OCI-LY1 (cell line): ENCODE data around the gene IGLL5.

Source experiments
- H2AFZ ChIP-seq: fragments of 200-600 bp; sonication (generic), shearing (Covaris generic); 2 replicates; pipeline ENCODE4 v1.6.0; 2014; ENCODE audit warnings: antibody characterized with exemption, mild to moderate bottlenecking, low read length
- H3F3A ChIP-seq: fragments of 200-600 bp; sonication (generic), shearing (Covaris generic); 2 replicates; pipeline ENCODE4 v1.6.0; 2014; ENCODE audit warnings: mild to moderate bottlenecking, antibody characterized with exemption, low read length, moderate library complexity; ENCODE audit not compliant: insufficient read depth
- H3K27ac ChIP-seq: fragments of 200-600 bp; sonication (generic); 2 replicates; pipeline ENCODE4 v1.5.1; 2014; ENCODE audit warnings: low read length, mixed run types, mild to moderate bottlenecking, low read depth; ENCODE audit not compliant: poor library complexity, severe bottlenecking
- H3K27me3 ChIP-seq: fragments of 200-600 bp; sonication (generic); 2 replicates; pipeline ENCODE4 v1.6.0; 2014; ENCODE audit warnings: antibody characterized with exemption, mild to moderate bottlenecking, low read length, moderate library complexity; ENCODE audit not compliant: insufficient read depth
- H3K36me3 ChIP-seq: fragments of 200-600 bp; sonication (generic); 2 replicates; pipeline ENCODE4 v1.6.1; 2014; ENCODE audit warnings: mild to moderate bottlenecking, antibody characterized with exemption, low read length, moderate library complexity, mixed read lengths; ENCODE audit not compliant: insufficient read depth
- H3K4me1 ChIP-seq: fragments of 200-600 bp; sonication (generic); 2 replicates; pipeline ENCODE4 v1.5.1; 2014; ENCODE audit warnings: mild to moderate bottlenecking, low read length, moderate library complexity; ENCODE audit not compliant: insufficient read depth, severe bottlenecking
- H3K4me2 ChIP-seq: fragments of 200-600 bp; sonication (generic), shearing (Covaris generic); 2 replicates; pipeline ENCODE4 v1.6.1; 2014; ENCODE audit warnings: low read length
- H3K4me3 ChIP-seq: fragments of 200-600 bp; sonication (generic); 2 replicates; pipeline ENCODE4 v1.5.1; 2014; ENCODE audit warnings: low read length, low read depth, mild to moderate bottlenecking, mixed read lengths; ENCODE audit not compliant: poor library complexity, severe bottlenecking
- H3K79me2 ChIP-seq: fragments of 200-600 bp; shearing (Covaris generic); 2 replicates; pipeline ENCODE4 v1.6.1; 2016; ENCODE audit warnings: mixed run types, low read length, mixed read lengths; ENCODE audit not compliant: insufficient read depth
- H3K9ac ChIP-seq: fragments of 200-600 bp; sonication (generic), shearing (Covaris generic); 2 replicates; pipeline ENCODE4 v1.6.1; 2014; ENCODE audit warnings: mild to moderate bottlenecking, low read length, mixed read lengths
- H3K9me2 ChIP-seq: fragments of 200-600 bp; sonication (generic), shearing (Covaris generic); 2 replicates; pipeline ENCODE4 v1.6.1; 2014; ENCODE audit warnings: low read depth, mild to moderate bottlenecking, low read length, mixed read lengths
- H3K9me3 ChIP-seq: fragments of 200-600 bp; shearing (Covaris generic); 2 replicates; pipeline ENCODE4 v1.6.1; 2014; ENCODE audit warnings: low read length, mixed read lengths
- H4K20me1 ChIP-seq: fragments of 200-600 bp; sonication (generic), shearing (Covaris generic); 2 replicates; pipeline ENCODE4 v1.6.0; 2016; ENCODE audit warnings: mild to moderate bottlenecking, low read length; ENCODE audit not compliant: insufficient read depth
- EZH2 ChIP-seq: fragments of 200-600 bp; sonication (generic), shearing (Covaris generic); IDR thresholded peaks from 2 replicates; pipeline ENCODE4 v1.8.0; 2017; ENCODE audit warnings: borderline replicate concordance, mixed run types, mild to moderate bottlenecking, antibody characterized with exemption, low read length, moderate library complexity, mixed read lengths
- TF ChIP-seq, protein P1 (sequence below): fragments of 200-600 bp; sonication (generic), shearing (Covaris generic); IDR thresholded peaks from 2 replicates; pipeline ENCODE4 v1.5.1; 2017; ENCODE audit warnings: mild to moderate bottlenecking, antibody characterized with exemption, low read length, moderate library complexity, mixed read lengths

IGLL5 gene

DNA sequence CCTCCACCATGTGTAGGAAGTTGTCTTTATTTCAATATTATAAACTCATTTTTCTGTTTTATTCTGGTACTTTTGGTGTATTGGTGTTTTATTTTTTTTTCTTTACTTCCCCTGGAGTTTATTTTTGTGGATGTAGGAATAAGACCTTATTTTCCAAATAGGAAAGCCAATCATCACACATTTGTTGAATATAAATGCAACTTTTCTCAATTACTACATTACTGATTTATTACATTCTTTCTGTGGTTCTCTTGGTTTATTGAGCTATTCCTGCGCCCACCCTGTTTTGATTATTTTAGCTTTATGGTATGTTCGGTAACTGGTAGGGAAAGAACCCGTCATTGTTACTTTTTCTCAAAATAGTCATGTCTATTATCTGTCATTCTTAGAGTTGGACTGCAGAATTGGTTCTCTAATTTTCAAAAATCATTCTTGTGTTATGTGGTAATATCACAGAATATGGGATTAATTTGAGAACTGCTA is 3.6 kb downstream of the IGLL5 start:
- Histone ChIP-seq H3K9me2 (no peaks in the 10 kb centered on the region), H2AFZ (no peak overlapping the region), H3F3A (peaks cover 14% of the 10 kb centered on the region; the same call in 1 of the 2 replicates), H3K4me1 (peaks cover 53% of the 10 kb centered on the region), H4K20me1 (no peaks in the 10 kb centered on the region), H3K79me2 (peaks cover 85% of the 10 kb centered on the region), H3K9ac (peak overlapping the region; percentile 100), H3K36me3 (peaks cover 85% of the 10 kb centered on the region), H3K9me3 (no peaks in the 10 kb centered on the region), H3K4me3 (peak overlapping the region; percentile 100), H3K27ac (peak overlapping the region; percentile 100), H3K4me2 (peak overlapping the region; percentile 100), H3K27me3 (no peaks in the 10 kb centered on the region)
- TF ChIP-seq, protein P1, sequence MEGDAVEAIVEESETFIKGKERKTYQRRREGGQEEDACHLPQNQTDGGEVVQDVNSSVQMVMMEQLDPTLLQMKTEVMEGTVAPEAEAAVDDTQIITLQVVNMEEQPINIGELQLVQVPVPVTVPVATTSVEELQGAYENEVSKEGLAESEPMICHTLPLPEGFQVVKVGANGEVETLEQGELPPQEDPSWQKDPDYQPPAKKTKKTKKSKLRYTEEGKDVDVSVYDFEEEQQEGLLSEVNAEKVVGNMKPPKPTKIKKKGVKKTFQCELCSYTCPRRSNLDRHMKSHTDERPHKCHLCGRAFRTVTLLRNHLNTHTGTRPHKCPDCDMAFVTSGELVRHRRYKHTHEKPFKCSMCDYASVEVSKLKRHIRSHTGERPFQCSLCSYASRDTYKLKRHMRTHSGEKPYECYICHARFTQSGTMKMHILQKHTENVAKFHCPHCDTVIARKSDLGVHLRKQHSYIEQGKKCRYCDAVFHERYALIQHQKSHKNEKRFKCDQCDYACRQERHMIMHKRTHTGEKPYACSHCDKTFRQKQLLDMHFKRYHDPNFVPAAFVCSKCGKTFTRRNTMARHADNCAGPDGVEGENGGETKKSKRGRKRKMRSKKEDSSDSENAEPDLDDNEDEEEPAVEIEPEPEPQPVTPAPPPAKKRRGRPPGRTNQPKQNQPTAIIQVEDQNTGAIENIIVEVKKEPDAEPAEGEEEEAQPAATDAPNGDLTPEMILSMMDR: no peak
- TF ChIP-seq EZH2: no peak

GRCh38 chr22:22892096-22893052 is 4.8 kb downstream of the IGLL5 start:
- H4K20me1 ChIP-seq: no peaks in the 10 kb centered on the region
- no peak overlapping the region for H2AFZ ChIP-seq
- peaks cover 94% of the 10 kb centered on the region for H3K36me3 ChIP-seq
- H3K27ac ChIP-seq: peak overlapping the region; percentile 100
- H3K27me3 ChIP-seq: no peaks in the 10 kb centered on the region
- peaks cover 16% of the 10 kb centered on the region; the same call in 1 of the 2 replicates for H3F3A ChIP-seq
- peak overlapping the region; percentile 100 for H3K4me2 ChIP-seq
- H3K4me3 ChIP-seq: peak overlapping the region; percentile 100
- H3K9ac ChIP-seq: peak overlapping the region; percentile 100
- H3K9me3 ChIP-seq: no peaks in the 10 kb centered on the region
- H3K4me1 ChIP-seq: peaks cover 53% of the 10 kb centered on the region
- TF ChIP-seq, protein P1: no peak
- no peak for TF ChIP-seq EZH2
- no peaks in the 10 kb centered on the region for H3K9me2 ChIP-seq
- H3K79me2 ChIP-seq: peaks cover 73% of the 10 kb centered on the region

- peak overlapping the region; percentile 100 for H3K4me2 ChIP-seq
- no peak for TF ChIP-seq EZH2
- TF ChIP-seq, protein P1: no peak
Measured at GRCh38 chr22:22893077-22893805, 5.6 kb downstream of the IGLL5 start.

More at GRCh38 chr22:22893077-22893805, 5.6 kb downstream of the IGLL5 start:
- H3K79me2 ChIP-seq: peaks cover 65% of the 10 kb centered on the region
- no peaks in the 10 kb centered on the region for H3K9me3 ChIP-seq
- H4K20me1 ChIP-seq: no peaks in the 10 kb centered on the region
- peak overlapping the region; percentile 100 for H3K27ac ChIP-seq
- peak overlapping the region; percentile 100 for H3K9ac ChIP-seq
- peak overlapping the region; percentile 100 for H3K4me3 ChIP-seq
- peaks cover 62% of the 10 kb centered on the region for H3K4me1 ChIP-seq
- H3F3A ChIP-seq: peaks cover 16% of the 10 kb centered on the region; the same call in 1 of the 2 replicates
- no peaks in the 10 kb centered on the region for H3K27me3 ChIP-seq
- peaks cover 94% of the 10 kb centered on the region for H3K36me3 ChIP-seq
- no peaks in the 10 kb centered on the region for H3K9me2 ChIP-seq
- H2AFZ ChIP-seq: no peak overlapping the region
